H1 (cell line): ENCODE data around the gene STARD13. TPM values are rescaled to one million over a fixed set of nuclear protein-coding genes. Genes with fewer than 3 reads are reported as not detected.

ENCODE experiments used
- CTCF ChIA-PET: fragments of 300-600 bp; sonication (Branson Sonifier 250); formaldehyde crosslinking; loops from one replicate; lab custom pipeline; 2021; ENCODE audit not compliant: partially characterized antibody; lab: Charles Lee
- POLR2A ChIA-PET: fragments of 300-600 bp; sonication (Branson Sonifier 250); formaldehyde crosslinking; loops from one replicate; lab custom pipeline; 2021; ENCODE audit warnings: inconsistent platforms; ENCODE audit not compliant: partially characterized antibody; lab: Charles Lee
- DNase-seq, 2 experiments: peaks; one replicate each; pipeline versions ENCODE4 v3.0.0 to v3.0.0-alpha.2; 2010 to 2022; ENCODE audit warnings: low spot score in 2 of 2, low read depth in 1 of 2, mixed read lengths in 1 of 2
- FAIRE-seq: peaks from 2 replicates; lab custom pipeline; 2011; peaks lifted over from hg19 to GRCh38; lab: Jason Lieb, UNC
- H2AFZ ChIP-seq: 2 replicates; pipeline ENCODE4 v1.8.1; 2012; ENCODE audit warnings: low read length, inconsistent platforms
- H2AK5ac ChIP-seq: 2 replicates; pipeline ENCODE4 v1.6.1; 2013; ENCODE audit warnings: low read depth, low read length
- H2BK120ac ChIP-seq: replicated peaks from 2 replicates; pipeline ENCODE3; 2013; ENCODE audit warnings: low read depth, low read length, inconsistent platforms
- H2BK12ac ChIP-seq: 2 replicates; pipeline ENCODE4 v1.6.1; 2013; ENCODE audit warnings: low read depth, low read length
- H2BK15ac ChIP-seq: 2 replicates; pipeline ENCODE4 v1.6.1; 2013; ENCODE audit warnings: low read length
- H2BK20ac ChIP-seq: 2 replicates; pipeline ENCODE4 v1.6.1; 2013; ENCODE audit warnings: low read length
- H2BK5ac ChIP-seq: 2 replicates; pipeline ENCODE4 v1.6.1; 2013; ENCODE audit warnings: low read depth, low read length
- H3K14ac ChIP-seq: 2 replicates; pipeline ENCODE4 v1.6.1; 2013; ENCODE audit warnings: inconsistent platforms; ENCODE audit not compliant: insufficient read length
- H3K18ac ChIP-seq: 2 replicates; pipeline ENCODE4 v1.6.1; 2013; ENCODE audit warnings: low read length; ENCODE audit errors: extremely low read depth
- H3K23ac ChIP-seq: 2 replicates; pipeline ENCODE4 v1.6.1; 2013; ENCODE audit warnings: inconsistent platforms; ENCODE audit not compliant: insufficient read length
- H3K23me2 ChIP-seq: 2 replicates; pipeline ENCODE4 v1.6.1; 2013; ENCODE audit warnings: low read depth, low read length
- H3K27ac ChIP-seq: 2 replicates; pipeline ENCODE4 v1.6.1; 2011; ENCODE audit warnings: low read depth, low read length, inconsistent platforms
- H3K27me3 ChIP-seq, 4 experiments: replicated peaks in 1 of 4; 1 replicate in 1 of 4; 2 replicates in 3 of 4; pipeline versions ENCODE4 v1.6.1 to v1.8.1; 2011 to 2013; ENCODE audit warnings: low read length in 3 of 4, mild to moderate bottlenecking in 3 of 4, inconsistent platforms in 2 of 4, mixed read lengths in 2 of 4, moderate library complexity in 1 of 4; ENCODE audit not compliant: control insufficient read depth in 3 of 4, insufficient read depth in 3 of 4; ENCODE audit errors: extremely low read depth in 1 of 4
- H3K36me3 ChIP-seq, 4 experiments: 2 replicates each; pipeline versions ENCODE4 v1.6.1 to v1.8.1; 2011 to 2013; ENCODE audit warnings: mild to moderate bottlenecking in 4 of 4, low read length in 3 of 4, moderate library complexity in 2 of 4, control low read depth in 1 of 4, inconsistent platforms in 1 of 4; ENCODE audit not compliant: insufficient read depth in 4 of 4, control insufficient read depth in 2 of 4
- H3K4ac ChIP-seq: replicated peaks from 2 replicates; pipeline ENCODE3; 2013; ENCODE audit warnings: low read length, low read depth, mixed read lengths, inconsistent platforms; ENCODE audit not compliant: insufficient read length
- H3K4me1 ChIP-seq, 4 experiments: replicated peaks in 1 of 4; 1 replicate in 1 of 4; 2 replicates in 3 of 4; pipeline versions ENCODE4 v1.6.1 to v1.8.1; 2011 to 2013; ENCODE audit warnings: low read length in 3 of 4, inconsistent platforms in 2 of 4, mixed read lengths in 1 of 4; ENCODE audit not compliant: insufficient read depth in 4 of 4, control insufficient read depth in 3 of 4
- H3K4me2 ChIP-seq, 2 experiments: 2 replicates each; pipeline versions ENCODE4 v1.6.1 to v1.8.1; 2011 to 2013; ENCODE audit warnings: low read depth in 2 of 2, low read length in 2 of 2, control low read depth in 1 of 2, inconsistent platforms in 1 of 2, mild to moderate bottlenecking in 1 of 2; ENCODE audit not compliant: insufficient read depth in 1 of 2
- H3K4me3 ChIP-seq, 4 experiments: fragments of 200-600, 300-600 bp in 1 of 4; sonication (generic), shearing (Covaris generic), sonication (Bioruptor Twin) in 1 of 4; 2 replicates each; pipeline versions ENCODE4 v1.5.1 to v1.8.1; 2011 to 2016; ENCODE audit warnings: low read length in 4 of 4, low read depth in 3 of 4, control low read depth in 2 of 4, inconsistent platforms in 2 of 4, mild to moderate bottlenecking in 2 of 4, mixed read lengths in 1 of 4, moderate library complexity in 1 of 4; ENCODE audit not compliant: insufficient read depth in 2 of 4; ENCODE audit errors: extremely low read depth in 1 of 4
- H3K56ac ChIP-seq: replicated peaks from 2 replicates; pipeline ENCODE3; 2013; ENCODE audit warnings: low read depth, mild to moderate bottlenecking, mixed read lengths, low read length, inconsistent platforms; ENCODE audit not compliant: insufficient read length
- H3K79me1 ChIP-seq: 2 replicates; pipeline ENCODE4 v1.6.1; 2013; ENCODE audit warnings: low read depth, low read length, control low read depth
- H3K79me2 ChIP-seq, 2 experiments: 2 replicates each; pipeline versions ENCODE4 v1.6.1 to v1.8.1; 2012 to 2013; ENCODE audit warnings: low read length in 2 of 2, mild to moderate bottlenecking in 2 of 2, inconsistent platforms in 1 of 2; ENCODE audit not compliant: insufficient read depth in 2 of 2, control insufficient read depth in 1 of 2
- H3K9ac ChIP-seq, 4 experiments: replicated peaks in 1 of 4; 1 replicate in 1 of 4; 2 replicates in 3 of 4; pipeline versions ENCODE4 v1.6.1 to v1.8.1; 2011 to 2013; ENCODE audit warnings: low read depth in 3 of 4, low read length in 3 of 4, control low read depth in 2 of 4, mild to moderate bottlenecking in 2 of 4, moderate library complexity in 2 of 4, inconsistent platforms in 1 of 4; ENCODE audit errors: extremely low read depth in 1 of 4
- H3K9me3 ChIP-seq, 2 experiments: 2 replicates each; pipeline versions ENCODE4 v1.6.1 to v1.8.1; 2012 to 2013; ENCODE audit warnings: mild to moderate bottlenecking in 2 of 2, moderate library complexity in 2 of 2, control low read depth in 1 of 2, inconsistent platforms in 1 of 2, low read depth in 1 of 2, low read length in 1 of 2, mixed read lengths in 1 of 2; ENCODE audit not compliant: insufficient read depth in 2 of 2
- H4K20me1 ChIP-seq, 2 experiments: replicated peaks in 1 of 2; 2 replicates each; pipeline versions ENCODE3 to v1.8.1; 2011 to 2013; ENCODE audit warnings: inconsistent platforms in 2 of 2, low read length in 2 of 2, mild to moderate bottlenecking in 1 of 2; ENCODE audit not compliant: insufficient read depth in 2 of 2, control insufficient read depth in 1 of 2
- H4K5ac ChIP-seq: 2 replicates; pipeline ENCODE4 v1.6.1; 2013; ENCODE audit warnings: low read length, low read depth, mixed read lengths, inconsistent platforms; ENCODE audit not compliant: insufficient read length
- H4K8ac ChIP-seq: 2 replicates; pipeline ENCODE4 v1.8.0; 2013; ENCODE audit warnings: mild to moderate bottlenecking, moderate library complexity, low read length, inconsistent platforms; ENCODE audit not compliant: insufficient read depth; ENCODE audit errors: extremely low read depth
- H4K91ac ChIP-seq: replicated peaks from 2 replicates; pipeline ENCODE3; 2013; ENCODE audit warnings: low read length, mixed read lengths, inconsistent platforms; ENCODE audit not compliant: insufficient read length
- BACH1 ChIP-seq: IDR thresholded peaks from 2 replicates; pipeline ENCODE4 v1.6.1; 2012; ENCODE audit warnings: low read length, improper control_type of control experiment
- CBX5 ChIP-seq: fragments of 300-800, 300-1000 bp; sonication (generic); IDR thresholded peaks from 2 replicates; pipeline ENCODE4 v1.7.1; 2016; ENCODE audit warnings: antibody characterized with exemption, low read length, low read depth
- CTCF ChIP-seq, 3 experiments: IDR thresholded peaks; 1 replicate in 2 of 3; 2 replicates in 1 of 3; pipeline versions ENCODE4 v1.5.1 to v1.6.1; 2011; ENCODE audit warnings: low read length in 3 of 3, mild to moderate bottlenecking in 3 of 3, inconsistent platforms in 2 of 3, low read depth in 1 of 3, moderate library complexity in 1 of 3; ENCODE audit not compliant: insufficient read depth in 1 of 3; ENCODE audit errors: control extremely low read depth in 1 of 3
- EZH2 ChIP-seq: fragments of 200-600 bp; sonication (generic); IDR thresholded peaks from 2 replicates; pipeline ENCODE4 v1.7.1; 2012; ENCODE audit warnings: low read depth, mild to moderate bottlenecking, moderate library complexity, low read length, inconsistent platforms; ENCODE audit not compliant: severe bottlenecking
- JUN ChIP-seq: IDR thresholded peaks from 2 replicates; pipeline ENCODE4 v1.6.1; 2011; ENCODE audit warnings: low read depth, mild to moderate bottlenecking, improper control_type of control experiment, low read length
- POLR2AphosphoS5 ChIP-seq: IDR thresholded peaks from 2 replicates; pipeline ENCODE4 v1.6.1; 2011; ENCODE audit warnings: low read depth, low read length
- POU5F1 ChIP-seq: IDR thresholded peaks from 2 replicates; pipeline ENCODE4 v1.6.1; 2011; ENCODE audit warnings: low read depth, mild to moderate bottlenecking, low read length, moderate library complexity
- SP2 ChIP-seq: IDR thresholded peaks from 2 replicates; pipeline ENCODE4 v1.6.1; 2012; ENCODE audit warnings: mild to moderate bottlenecking, low read length, inconsistent platforms
- TAF7 ChIP-seq: optimal IDR thresholded peaks from 2 replicates; pipeline ENCODE3; 2011; ENCODE audit warnings: low read depth, mild to moderate bottlenecking, inconsistent platforms, low read length, moderate library complexity, borderline replicate concordance
- TEAD4 ChIP-seq: IDR thresholded peaks from 2 replicates; pipeline ENCODE4 v1.6.1; 2012; ENCODE audit warnings: low read depth, low read length, inconsistent platforms, mixed read lengths
- ZNF274 ChIP-seq: IDR thresholded peaks from 2 replicates; pipeline ENCODE4 v1.7.0; 2012; ENCODE audit warnings: low read length, borderline replicate concordance; ENCODE audit errors: extremely low read depth
- WGBS, 2 experiments: shearing (Covaris generic) in 1 of 2; methylation state at CpG; one replicate each; pipeline versions ENCODE4 v1.1.6 to v1.1.7; 2013 to 2015; ENCODE audit warnings: low lambda C conversion rate in 2 of 2, mixed read lengths in 2 of 2, inconsistent platforms in 1 of 2, low coverage in 1 of 2, missing lambda C conversion rate in 1 of 2; ENCODE audit not compliant: insufficient replicate concordance in 2 of 2, insufficient coverage in 1 of 2, insufficient read length in 1 of 2; ENCODE audit errors: extremely low coverage in 1 of 2, missing lambda C conversion rate in 1 of 2; 5-methylcytosine and 5-hydroxymethylcytosine counted together
- polyA plus RNA-seq, 7 experiments: library from polyadenylated mRNA; depleted of rRNA in 3 of 7; stranded (reverse) in 5 of 7; unstranded in 2 of 7; fragments of >200 nt in 5 of 7; fragments of 200-250 nt in 2 of 7; gene quantifications; 1 replicate in 5 of 7; 2 replicates in 1 of 7; 4 replicates in 1 of 7; pipeline versions ENCODE4 v1.2.1 to v1.2.3, GENCODE V29; 2011 to 2013; ENCODE audit warnings: missing spikeins in 2 of 7, mixed read lengths in 2 of 7
- total RNA-seq: library from RNA; stranded (reverse); fragmentation: NEBNext Ultra II Directional; extraction: Animal tissue kit (Norgen Biotek cat#: 25700); gene quantifications from 2 replicates; pipeline ENCODE4 v1.2.1, GENCODE V29; 2021

Gene STARD13
- total and polyA plus RNA-seq, 2 of the 8 experiments (the other 6 are each of a cell fraction or from before 2014, with no cell fraction given), result 0.82 to 2.9 TPM

GRCh38 chr13:33053397-33054066 is 232.0 kb downstream of the STARD13 start:
- no peak overlapping the region for H3K18ac ChIP-seq
- no peaks in the 10 kb centered on the region for H3K23me2 ChIP-seq
- H3K4me3 ChIP-seq, result no peak overlapping the region
- H3K23ac ChIP-seq, result no peak overlapping the region
- no peaks in the 10 kb centered on the region for H3K79me2 ChIP-seq
- H3K9ac ChIP-seq, result no peak overlapping the region
- H3K36me3 ChIP-seq, result no peaks in the 10 kb centered on the region
- no peak overlapping the region for H2AFZ ChIP-seq
- H4K8ac ChIP-seq, result no peak overlapping the region
- no peaks in the 10 kb centered on the region for H3K9me3 ChIP-seq
- H2BK15ac ChIP-seq, result no peak overlapping the region
- 93% methylated on average over 7 of the region's 7 CpGs; no CpG with 5 or more reads in 1 of the 2 experiments for WGBS, 2 experiments
- H3K4me2 ChIP-seq, result no peak overlapping the region
- no peak overlapping the region for H4K91ac ChIP-seq
- no peak overlapping the region for H3K56ac ChIP-seq
- no peaks in the 10 kb centered on the region for H3K79me1 ChIP-seq
- no peak overlapping the region for H2BK5ac ChIP-seq
- H4K5ac ChIP-seq, result no peak overlapping the region
- no peaks in the 10 kb centered on the region for H3K4me1 ChIP-seq
- DNase-seq (no peak), FAIRE-seq (no peak)
- H2AK5ac ChIP-seq, result no peak overlapping the region
- no peak overlapping the region for H3K14ac ChIP-seq
- no peak overlapping the region for H2BK20ac ChIP-seq
- H3K27me3 ChIP-seq, result no peaks in the 10 kb centered on the region
- ChIA-PET CTCF (interaction anchor here (1.3 to 2.1 kb wide), 2 partner anchors 11 to 22 kb away, joined by 3 to 5 read pairs; no protein-coding TSS in a partner anchor), POLR2A (no interaction called here)
- H3K27ac ChIP-seq, result no peak overlapping the region
- no peaks in the 10 kb centered on the region for H4K20me1 ChIP-seq
- no peak overlapping the region for H3K4ac ChIP-seq
- no peak overlapping the region for H2BK12ac ChIP-seq
- H2BK120ac ChIP-seq, result no peak overlapping the region
- TF ChIP-seq SP2, result no peak
- no peak for TF ChIP-seq POLR2AphosphoS5
- no peak for TF ChIP-seq ZNF274
- TF ChIP-seq EZH2, result no peak
- TF ChIP-seq TEAD4, result no peak
- TF ChIP-seq TAF7, result no peak
- TF ChIP-seq CTCF (IDR thresholded peaks at IDR 0.05; ENCODE audit: control extremely low read depth in 1 of 3, insufficient read depth in 1 of 3, low read depth in 1 of 3, low read length in 3 of 3), result no peak
- TF ChIP-seq CBX5, result no peak
- TF ChIP-seq JUN, result no peak
- no peak for TF ChIP-seq POU5F1
- TF ChIP-seq BACH1, result no peak
